ENCODE measurements around the gene MAPK8.

MAPK8 gene

DNA sequence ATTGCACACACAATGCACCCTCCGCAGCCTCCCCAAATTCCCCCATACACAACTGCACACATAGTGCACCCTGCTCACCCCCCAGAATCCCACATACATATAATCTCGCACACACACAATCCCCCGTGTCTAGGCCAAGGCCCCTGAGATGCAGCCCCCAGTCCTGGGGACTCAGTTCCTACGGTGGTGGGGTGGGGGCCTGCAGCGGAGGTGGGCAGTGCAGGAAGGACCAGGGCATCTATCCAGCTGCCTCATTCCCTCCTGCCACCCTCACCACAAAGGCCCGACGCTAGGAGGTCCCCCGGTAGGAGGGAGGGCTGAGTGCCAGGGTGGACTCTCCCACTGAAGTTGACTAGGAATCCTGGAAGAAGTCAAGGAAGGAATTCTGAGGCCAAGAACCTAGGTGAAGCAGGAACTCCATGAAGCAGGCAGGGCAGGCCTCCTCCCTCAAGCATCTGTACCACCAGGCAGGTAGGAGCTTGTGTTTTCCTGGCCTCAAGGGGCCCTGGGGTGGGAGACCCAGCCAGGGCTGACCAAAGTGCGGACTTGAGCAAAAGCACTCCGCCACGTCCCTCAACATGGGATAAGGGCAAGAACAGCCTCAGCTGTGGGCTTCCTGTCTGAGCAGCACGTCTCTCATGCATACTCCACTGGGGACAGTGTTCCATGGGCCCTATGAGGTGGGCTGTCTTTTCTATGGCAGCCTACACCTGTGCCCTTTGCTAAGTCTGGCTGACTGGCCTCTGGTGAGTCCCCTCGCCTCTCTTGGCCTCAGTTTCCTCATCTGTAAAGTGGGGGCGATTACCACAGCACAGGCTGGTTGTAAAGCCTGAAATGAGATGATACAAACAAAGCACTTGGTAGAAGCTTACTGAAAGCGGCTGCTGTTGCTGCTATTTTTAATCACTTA, 145.7 kb downstream of the MAPK8 start:
- DNase-seq, result no peak

GRCh38 chr10:48452879-48453412, 146.5 kb downstream of the MAPK8 start:
- no peak for DNase-seq

GRCh38 chr10:48453451-48454301, 147.2 kb downstream of the MAPK8 start:
- no peak for DNase-seq

- no peak for DNase-seq
Observed at GRCh38 chr10:48454302-48455054, 148.0 kb downstream of the MAPK8 start.

DNA sequence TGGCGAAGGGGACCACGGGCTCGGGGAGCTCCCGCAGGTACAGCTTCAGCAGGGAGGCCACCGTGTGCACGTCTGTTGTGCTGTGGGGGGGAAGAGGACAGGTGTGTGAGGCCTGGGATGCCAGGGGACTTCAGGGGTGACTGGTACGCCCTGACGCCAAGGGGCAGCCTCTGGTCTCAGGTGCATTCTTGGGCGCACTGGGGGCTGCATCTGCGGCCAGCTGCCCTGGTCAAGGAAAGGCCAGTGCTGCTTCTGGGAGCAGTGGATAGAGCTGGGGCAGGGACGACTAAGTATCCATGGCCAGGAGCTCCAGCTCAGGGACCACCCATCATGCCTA, 148.5 kb downstream of the MAPK8 start:
- no peak for DNase-seq

DNA sequence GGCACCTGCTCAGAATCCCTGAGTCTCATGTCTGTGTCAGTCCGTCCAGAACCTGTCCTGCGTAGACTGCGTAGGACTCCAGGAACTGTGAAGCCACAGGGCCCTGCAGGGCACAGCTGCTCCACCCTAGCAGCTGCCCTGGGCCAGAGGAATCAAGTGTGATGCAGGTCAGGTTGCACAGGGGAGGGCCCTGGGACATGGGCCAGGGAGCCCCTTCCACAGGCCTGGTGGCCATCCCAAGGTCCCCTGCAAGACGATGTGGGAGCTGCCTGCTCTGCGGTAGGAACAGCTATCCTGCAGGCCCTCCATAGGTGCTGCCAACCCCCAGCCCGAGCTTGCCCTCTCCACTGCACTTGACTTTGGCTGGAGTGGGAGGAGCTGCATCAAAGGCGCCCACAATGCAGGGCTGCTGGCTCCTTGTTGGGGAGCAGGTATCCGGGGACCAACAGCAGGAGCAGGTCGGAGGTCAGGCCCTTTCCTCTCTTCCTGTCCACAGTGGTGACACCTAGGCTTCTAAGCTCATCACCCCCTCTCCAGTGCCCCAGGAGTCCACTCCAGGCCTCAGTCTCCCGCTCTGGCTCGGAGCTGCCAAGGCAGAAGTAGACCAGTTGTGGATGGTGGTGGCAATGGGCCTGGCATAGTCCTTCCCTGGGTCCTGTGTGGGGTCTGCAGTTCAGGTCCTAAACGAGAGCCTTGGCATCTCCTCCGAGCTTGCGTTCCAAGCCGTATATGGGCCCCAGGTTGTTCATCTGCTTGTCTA, 149.1 kb downstream of the MAPK8 start:
- no peak for DNase-seq

- peak; percentile 11 for DNase-seq
Observed at GRCh38 chr10:48456361-48456804, 149.9 kb downstream of the MAPK8 start.

DNA sequence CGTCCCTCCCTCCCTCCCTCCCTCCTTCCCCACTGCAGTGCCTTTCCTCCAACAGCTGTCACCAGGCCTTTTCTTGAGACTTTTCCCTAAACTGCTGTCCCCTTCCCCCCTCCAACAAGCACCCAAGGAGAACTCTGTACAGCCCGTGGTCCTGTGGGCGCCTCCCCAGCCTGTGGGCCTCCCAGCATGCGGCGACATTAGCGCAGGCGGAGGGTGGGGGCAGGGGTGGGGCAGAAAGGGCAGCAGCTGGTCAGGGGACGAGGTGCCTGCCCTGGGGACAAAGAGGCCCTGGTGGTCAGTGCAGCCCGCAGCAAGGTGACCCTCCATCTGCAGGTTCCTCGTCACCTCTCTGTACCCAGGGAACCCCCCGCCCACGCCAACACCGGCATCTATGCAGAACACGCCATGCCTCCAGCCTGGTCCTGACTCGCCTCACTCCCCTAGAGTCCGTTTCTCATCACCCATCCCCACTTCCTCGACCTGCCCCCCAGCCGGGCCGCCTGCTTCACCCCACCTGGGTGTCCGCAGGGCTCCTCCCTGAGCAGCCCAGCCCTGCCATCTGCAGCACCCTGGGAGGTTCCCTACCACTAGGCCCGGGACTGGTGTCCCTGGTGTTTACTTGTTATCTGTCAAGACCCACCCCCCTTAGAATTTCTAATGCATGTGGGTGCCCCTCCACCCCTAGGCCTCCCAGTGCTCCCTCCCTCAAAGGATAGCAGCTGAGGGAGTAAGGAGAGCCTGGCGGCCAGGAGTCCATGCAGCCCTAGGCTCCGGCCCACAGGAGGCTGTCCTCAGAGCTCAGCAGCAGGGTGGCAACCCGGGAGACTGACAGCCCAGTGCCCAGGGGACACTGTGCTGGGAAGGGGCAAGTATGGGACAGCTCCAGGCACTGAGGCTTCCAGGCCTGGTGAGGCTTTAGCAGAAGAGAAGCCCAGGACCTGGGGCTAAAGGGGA, 150.6 kb downstream of the MAPK8 start:
- no peak for DNase-seq

DNA sequence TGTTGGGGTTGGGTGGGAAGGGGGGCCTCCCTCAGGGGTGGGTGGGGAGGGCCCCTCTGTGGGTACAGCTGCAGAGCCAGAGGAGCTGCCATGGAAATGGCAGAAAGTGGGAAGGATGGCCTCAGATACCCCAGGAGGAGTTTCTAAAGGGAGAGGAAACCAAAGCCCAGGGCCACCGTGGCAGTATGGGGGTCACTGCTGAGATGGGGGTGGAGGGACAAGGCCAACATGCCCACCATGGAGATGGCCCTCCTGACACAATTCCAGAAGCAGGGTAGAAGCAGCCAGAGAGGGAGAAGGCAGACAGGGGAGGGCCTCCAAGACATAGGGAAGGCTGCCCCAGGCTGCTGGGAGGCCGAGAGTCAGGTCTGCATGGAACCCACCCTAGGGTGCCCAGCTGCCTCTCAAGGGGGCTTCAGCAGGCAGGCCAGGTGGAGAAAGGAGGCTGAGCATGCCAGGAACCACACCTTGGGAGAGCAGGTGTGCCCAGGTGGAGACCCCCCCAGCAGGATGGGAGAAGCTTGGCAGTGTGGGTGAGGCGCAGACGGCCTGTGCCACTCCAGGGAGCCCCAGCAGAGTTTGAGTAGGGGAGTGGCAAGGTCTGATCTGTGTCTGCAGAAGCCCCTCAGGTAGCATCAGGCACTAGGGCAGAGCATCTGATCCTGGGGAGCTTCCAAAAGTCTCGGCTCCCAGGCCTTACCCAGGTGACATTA, 151.6 kb downstream of the MAPK8 start:
- no peak for DNase-seq

DNA sequence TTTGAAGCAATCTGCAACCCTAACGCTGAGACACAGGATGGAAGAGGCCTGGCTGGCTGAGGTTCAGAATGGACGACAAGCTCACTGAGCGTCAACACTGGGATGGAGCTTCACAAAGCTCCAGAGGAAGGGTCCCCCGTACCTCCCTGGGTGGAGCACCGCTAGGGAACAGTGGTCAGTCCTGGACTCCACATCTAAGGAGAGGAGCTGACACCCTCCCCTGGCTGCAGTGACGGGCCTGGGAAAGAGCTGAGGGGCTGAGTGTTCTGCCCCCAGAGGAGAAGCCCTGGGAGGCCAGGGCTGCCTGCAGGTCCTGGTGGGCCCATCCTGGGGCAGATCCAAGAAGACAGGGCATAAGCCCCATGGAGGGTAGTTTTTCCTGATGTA, 152.2 kb downstream of the MAPK8 start:
- DNase-seq, result no peak

DNA sequence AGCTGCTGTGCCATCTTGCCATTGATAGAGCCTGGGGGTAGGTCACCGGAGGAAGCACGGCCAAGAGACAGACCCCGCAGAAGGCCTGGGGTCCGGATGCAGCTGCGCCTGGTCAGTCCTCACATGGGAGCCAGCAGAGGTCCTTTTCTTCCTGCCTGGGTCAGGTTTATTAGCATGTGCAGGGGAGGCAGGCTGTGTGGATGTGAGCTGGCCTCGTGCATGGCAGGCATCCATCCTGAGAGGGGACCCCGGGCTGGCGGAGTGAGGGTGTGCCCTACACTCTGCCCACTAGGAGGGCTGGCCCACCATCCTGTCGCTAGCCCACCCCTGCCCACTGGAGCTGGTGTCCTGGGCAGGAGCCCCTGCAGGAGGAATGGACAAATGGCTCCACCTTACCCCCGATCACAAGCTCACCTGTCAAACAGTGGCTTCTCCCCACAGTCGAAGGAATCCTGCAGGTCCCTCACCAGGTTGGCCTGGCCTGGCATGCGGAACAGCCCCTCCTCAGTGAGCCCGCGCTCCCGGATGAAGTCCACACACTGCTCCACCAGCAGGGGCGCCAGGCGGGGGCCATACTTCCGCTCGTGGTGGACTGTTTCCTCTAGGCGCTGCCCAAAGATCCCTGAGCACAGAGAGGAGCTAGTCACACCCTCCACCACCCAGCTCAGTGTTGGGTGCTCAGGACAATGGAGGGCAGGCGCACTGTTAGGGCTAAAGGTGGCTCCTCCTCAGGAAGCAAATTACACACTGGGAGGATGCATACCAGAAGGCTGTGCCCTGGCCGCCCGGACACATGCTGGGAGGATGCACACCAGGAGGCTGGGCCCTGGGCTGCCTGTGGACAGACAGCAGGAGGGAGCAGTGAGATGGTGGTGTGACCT, 153.0 kb downstream of the MAPK8 start:
- no peak for DNase-seq

GRCh38 chr10:48460182-48460581, 153.7 kb downstream of the MAPK8 start:
- DNase-seq, result no peak

DNA sequence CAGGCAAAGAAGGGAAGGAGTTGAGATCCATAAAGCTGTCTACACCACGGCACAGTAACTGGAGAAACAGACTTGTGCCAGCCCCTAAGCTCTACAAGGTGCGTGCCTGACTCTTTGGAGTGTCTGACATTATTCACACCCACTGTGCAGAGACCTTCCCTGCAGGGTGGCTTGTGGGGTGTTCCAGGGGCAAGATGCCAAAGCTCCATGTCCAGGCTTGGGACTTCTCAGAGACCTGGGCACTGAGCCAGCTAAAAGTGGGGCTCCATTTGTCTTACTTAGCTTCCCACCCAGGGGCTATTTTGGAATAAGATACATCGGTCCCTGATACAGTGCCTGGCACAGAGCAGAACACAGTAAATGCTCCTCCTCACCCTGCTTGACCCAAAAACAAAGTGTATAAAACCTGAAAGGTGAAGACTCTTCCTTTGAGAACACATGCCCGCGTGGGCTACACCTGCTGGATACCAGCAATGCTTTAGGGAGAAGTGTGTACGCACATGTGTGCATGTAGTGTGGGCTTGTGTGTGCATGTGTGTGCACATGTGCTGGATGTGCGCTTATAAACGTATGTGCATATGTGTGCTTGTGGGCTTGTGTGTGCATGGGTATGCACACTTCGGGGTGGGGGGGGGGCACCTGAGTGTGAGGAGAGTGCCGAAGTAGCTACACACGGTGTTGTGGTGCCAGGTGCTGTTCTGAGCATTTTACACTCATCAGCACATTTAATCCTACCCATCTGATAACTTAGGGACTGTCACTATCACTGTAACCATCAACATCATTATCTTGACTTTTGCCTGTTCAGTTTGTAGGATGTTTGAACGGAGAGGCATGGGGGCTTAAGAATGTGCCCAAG, 155.4 kb downstream of the MAPK8 start:
- DNase-seq, result no peak

DNA sequence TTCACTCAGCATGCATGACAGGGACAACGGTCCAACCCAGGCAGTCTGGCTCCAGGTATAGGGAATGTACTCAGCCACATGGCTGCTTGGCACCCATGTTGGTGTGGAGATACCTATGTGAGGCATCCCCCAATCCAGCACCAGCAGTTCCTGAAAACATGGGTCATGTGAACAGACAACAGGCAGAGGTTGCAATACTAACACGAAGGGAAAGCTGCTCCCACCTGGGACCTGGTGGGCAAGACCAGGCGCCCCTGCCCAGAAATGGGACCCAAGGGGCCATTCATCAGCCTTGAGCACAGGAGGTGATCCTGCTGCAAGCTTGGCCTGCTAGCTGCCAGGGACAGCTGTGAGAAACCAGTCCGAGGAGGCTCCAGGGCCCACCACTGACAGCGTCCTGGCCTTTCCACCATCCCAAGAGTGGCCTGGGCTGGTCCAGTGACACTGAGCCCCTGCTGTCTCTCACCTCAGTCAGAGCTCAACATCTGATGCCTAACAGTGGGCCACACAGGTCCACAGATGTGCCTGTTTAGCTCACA, 156.1 kb downstream of the MAPK8 start:
- DNase-seq, result no peak

DNA sequence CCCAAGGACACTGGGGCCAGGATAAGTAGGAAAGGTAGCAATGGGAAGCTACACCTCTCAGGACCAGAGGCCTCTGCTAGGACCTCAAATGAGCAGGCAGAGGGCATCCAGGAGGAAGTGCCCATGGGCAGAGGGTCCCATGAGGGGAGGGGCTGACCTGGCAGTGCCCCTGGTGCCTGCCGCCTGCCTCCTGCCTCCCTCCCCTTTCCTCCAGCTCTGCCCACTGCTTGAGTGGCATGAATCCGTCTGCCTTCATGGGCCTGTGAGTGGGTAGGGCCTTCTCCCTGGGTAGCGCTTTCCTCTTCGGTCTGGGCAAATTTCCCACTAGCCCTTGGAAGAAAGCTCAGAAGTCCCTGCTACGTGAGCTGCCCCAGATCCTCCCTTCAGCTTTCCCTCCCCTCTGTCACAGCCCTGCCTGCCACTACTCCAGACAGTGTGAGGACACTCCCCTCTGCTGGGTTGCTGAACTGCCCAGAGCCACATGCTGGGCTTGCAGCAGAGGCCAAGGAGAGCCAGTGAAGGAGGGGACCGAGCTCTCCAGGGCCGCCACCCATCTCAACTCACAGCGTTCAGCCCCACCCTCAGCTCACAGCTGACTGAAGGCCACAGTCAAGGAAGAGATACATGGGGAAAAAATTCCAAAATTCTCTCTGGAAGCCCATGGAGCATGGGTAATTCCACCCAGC, 157.0 kb downstream of the MAPK8 start:
- DNase-seq, result peak; percentile 22

- DNase-seq, result no peak
Observed at GRCh38 chr10:48464121-48464870, 157.8 kb downstream of the MAPK8 start.
